DMS53 treated with DMSO at 0.1 percent for 48 hours (cell line): ENCODE results near the gene SCAMP5.

ENCODE experiments used
- DNase-seq: peaks from one replicate; lab custom pipeline; 2025; ENCODE audit not compliant: unreplicated experiment; lab: John Stamatoyannopoulos, UW

Gene SCAMP5

DNA sequence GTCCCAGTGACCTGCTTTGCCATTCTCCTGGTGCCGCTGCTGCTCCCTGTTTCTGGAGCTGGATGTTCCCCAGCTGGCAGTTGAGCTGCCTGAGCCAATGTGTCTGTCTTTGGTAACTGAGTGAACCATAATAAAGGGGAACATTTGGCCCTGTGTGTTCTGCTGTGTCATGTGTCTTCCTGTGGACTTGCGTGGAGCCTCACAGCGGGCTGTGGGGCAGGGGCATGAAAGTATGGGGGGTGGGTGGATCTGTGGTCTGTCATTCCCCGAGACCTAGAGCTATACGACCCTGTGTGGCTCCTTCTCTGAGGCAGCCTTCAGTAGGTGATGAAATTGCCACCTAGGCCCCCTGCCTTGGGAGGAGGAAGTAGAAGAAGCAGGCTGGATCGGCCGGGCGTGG lies 26.0 kb downstream of the SCAMP5 start:
- DNase-seq: no peak

DNA sequence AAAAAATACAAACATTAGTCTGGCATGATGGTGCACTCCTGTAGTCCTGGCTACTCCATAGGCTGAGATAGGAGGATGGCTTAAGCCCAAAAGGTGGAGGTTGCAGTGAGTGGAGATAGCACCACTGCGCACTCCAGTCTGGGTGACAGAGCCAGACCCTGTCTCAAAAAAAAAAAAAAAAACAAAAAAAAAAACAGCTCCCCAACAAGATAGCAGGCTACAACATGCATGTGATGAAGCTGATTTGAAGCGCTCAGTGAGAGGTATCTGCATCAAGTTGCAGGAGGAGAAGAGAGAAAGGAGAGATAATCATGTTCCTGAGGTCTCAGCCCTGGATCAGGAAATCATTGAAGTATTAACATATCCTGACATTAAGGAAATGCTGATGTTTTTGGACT lies 27.4 kb downstream of the SCAMP5 start:
- no peak for DNase-seq

DNA sequence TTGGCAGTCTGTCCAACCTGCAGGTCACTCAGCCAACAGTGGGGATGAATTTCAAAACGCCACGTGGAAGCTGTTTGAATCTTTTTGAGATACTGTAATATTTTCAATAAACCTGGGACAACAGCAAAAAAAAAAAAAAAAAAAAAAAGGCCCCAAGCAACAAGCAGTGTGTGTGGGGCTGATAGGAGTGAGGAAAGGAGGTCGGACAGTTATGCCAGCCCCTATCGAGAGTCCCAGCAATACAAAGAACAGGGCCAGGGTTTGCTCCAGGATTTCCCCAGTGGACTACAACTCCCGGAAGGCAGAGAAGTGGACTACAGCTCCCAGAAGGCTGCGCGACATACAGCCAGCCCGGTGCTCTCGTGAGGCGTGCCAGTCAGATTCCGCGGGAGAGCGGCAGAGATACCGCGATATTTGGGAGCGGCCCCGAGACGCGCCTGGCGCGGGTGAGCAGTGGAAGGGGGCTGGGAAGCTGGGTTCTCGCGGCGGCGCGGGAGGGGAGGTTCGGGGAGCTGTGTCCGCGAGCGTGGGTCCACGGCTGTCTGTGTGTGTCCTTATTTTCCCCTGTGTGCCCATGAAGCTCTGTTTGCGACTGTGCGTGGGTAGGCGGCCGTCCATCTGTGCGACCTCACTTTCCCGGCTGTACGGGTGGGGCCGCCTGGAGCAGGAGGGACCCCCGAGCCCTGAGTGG lies 28.0 kb downstream of the SCAMP5 start, which contains the start of gene PPCDC:
PPCDC (plus strand) TSS at position 410 of the 691 bp plus-strand sequence. CDS start 4,729 bp downstream, outside the sequence.
- peak; percentile 81 for DNase-seq

DNA sequence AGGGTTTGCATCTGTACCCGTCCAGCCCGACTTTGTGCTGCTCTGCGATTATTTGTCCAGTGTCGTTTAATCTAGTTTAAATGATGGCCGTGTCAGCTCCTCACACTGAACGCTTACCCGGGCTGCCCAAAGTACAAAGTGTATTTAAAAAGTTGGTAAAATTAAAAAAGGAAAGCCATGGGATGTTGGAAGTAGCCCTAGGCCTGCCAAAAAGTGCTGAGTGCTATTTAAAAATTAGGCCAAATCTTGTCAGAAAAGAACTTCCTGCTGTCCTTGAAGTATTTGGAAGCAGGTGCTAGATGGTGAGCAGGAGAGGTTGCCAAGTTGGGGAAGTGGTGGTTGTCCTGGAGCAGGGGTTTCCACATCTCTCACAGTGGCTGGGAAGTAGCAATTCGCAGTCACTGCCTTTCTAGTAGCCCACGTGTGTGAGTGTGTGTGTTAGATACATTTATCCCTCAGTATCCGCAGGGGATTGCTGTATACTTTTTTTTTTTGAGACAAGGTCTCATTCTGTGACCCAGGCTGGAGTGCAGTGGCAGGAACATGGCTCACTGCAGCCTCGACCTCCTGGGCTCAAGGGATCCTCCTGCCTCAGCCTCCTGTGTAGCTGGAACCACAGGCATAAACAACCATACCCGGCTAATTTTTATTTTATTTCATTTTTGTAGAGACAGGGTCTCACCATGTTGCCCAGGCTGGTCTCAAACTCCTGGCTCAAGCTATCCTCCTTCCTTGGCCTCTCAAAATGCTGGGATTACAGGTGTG lies 28.7 kb downstream of the SCAMP5 start:
- DNase-seq: no peak

DNA sequence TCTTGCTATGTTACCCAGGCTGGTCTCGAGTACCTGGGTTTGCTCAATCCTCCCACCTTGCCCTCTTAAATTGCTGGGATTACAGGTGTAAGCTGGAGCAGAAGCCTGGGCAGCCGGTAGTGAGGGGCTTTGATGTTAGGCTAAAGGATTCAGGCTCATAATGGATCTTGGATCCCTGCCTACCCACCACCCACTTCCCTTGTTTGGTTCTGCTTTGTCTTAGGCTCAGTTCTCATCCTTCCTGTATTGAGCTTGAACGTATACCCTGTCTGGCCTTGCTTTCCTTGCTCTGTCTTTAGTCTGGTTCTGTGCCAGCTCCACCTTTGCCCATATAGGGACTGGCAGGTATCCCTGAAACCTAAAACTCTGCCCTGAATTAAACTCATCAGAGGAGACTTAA lies 29.7 kb downstream of the SCAMP5 start:
- no peak for DNase-seq

DNA sequence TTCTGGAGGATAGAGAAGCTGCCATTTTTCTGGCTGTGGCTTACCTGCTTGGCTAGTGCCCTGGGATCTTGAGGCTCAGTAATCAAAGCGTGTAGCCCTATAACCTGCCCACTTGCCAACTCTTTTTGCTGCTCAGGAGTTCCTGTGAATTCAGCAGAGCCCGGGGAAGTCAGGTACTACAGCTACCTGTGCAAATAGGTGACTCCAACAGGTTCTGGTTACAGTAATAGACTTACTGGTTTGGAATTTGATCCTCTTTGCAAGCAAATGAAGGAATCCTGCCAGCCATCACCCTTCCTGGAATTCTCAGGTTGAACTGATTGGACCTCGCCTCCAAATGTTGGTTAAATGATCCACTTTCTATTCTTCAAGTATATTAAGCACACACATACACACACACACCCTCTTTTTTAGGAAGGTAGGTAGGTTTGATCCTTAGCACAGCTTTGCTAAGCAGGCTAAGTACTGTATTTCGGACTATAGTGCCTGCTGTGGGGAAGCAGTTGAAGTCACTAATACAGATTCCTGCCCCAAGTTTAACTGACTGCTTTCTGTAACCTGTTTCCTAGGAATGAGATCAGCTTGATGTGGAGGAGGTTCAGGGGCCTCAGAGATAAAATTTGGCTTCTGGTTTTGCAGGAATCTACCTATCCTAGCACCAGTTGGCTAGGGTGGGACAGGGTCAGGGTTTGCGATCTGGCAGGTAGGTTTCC lies 30.3 kb downstream of the SCAMP5 start:
- DNase-seq: no peak

DNA sequence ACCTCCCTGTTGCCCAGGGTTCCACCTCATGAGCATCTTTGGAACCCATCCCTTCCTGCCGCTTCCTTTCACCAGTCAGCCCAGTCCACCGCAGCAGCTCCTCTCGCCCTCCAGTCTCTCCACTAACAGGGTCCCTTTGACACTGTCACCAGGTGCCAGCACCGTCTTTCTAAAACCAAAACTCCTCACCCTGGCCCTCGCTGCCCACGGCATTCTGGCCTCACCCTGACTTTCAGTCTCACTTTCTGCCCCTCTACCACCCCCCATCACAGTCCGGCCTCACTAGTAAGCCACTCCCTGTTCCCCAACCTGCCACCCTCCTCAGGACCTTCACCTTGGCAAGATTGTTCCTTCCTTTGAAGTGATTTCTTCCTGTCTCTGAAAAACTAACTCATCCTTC lies 32.2 kb downstream of the SCAMP5 start:
- no peak for DNase-seq

DNA sequence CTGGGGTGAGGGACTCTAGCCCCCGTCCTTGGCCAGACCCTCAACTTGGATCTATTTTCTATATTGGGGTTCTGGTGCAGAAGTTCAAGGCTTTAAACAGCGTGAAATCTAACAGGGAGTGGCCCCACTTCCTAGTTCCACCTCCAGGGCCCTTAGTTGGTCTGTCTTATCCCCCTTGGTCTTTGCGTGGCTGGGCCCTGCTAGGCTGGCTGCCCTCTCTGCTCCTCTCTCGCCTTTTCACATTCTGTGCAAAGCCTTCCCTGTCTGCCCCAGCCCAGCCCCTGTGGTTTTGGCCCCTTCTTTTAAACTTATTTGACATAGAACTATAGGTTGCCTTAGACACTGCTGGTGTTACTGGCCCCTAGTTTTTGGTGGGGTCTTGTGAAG lies 33.6 kb downstream of the SCAMP5 start:
- no peak for DNase-seq

DNA sequence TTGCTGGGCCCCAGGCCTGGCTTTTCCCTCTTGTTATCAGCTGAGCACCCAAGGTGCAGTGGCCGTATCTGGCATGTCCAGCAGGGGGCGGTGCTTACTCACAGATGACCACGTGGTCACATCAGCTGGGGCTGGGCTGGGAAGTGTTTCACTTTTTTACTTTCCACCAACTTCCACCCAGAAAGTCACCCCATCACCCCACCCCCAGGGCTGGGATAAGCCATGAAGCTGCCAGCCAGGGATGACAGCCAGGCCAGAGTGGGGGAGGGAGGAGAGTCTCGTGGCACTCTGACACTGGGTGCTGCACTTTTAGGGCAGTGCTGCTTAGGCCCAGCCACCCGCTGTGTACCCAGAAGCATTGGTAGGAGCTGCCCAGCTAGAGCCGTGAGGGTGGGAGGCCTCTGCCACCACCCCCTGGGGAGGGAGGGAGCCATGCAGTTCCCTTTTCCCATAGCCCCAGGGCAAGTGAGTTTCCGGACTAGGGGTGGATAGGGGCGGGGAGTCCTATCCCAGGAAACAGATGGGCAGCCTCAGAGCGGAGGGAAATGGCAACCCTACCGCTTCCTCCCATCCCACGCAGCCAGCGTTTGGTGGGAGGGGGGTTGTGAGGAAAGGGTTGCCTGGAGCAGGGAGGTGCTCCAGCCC lies 34.1 kb downstream of the SCAMP5 start:
- DNase-seq: peak; percentile 19

DNA sequence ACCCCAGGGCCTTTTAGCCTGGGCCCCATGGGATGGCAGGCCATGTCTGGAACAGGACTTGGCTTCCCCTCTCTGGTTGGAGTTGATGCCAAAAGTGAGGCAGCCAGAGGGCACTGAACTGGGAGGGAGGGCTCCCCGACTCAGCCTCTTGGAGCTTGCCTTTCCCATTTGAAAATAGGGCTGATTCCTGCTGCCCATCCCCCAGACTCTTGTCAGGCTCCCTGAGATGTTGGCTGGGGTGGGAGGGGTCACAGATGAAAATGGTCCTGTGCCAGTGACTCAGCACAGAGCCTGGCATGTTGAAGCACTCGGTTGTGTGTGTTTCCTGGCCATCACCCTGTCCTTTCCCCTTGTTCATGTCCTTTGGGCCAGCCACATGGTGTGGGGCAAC lies 34.7 kb downstream of the SCAMP5 start:
- no peak for DNase-seq

DNA sequence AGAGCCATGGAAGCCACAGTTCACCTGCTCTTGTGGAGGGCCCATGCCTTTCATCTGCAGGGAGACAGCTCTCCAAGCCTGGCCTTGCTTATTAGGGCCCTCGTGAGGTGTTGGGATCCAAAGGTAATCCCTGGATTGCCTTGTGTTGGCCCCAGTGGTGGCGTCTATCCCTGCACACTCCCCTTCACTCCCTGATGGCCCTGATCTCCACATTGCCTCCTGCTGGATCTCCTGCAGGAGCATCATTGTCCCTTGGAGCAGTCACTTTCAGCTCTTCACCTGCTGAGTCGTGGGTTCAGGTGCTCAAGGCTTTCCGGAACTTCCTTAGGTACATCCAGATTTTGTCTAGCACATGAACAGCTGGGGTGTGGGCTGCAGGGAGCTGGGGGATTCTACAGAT lies 35.1 kb downstream of the SCAMP5 start:
- DNase-seq: no peak

DNA sequence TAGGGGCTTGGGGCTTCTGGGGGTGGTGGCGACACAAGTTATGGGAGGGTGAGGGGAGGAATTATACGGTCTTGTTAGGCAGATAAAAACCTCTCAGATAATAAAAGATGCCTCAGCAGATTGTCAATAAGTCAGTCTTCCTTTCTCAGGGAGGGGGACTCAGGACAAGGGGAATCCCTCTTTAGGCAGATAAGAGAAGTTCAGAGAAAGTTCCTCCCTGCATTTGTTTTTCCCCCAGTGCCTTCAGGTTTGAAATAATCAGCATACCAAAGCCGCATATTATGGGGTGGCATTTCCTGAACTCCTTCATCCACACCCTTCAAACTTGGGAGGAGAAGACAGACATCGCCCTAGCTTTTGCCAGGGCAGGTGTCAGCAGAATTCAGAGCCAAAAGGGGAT lies 36.5 kb downstream of the SCAMP5 start:
- DNase-seq: no peak

DNA sequence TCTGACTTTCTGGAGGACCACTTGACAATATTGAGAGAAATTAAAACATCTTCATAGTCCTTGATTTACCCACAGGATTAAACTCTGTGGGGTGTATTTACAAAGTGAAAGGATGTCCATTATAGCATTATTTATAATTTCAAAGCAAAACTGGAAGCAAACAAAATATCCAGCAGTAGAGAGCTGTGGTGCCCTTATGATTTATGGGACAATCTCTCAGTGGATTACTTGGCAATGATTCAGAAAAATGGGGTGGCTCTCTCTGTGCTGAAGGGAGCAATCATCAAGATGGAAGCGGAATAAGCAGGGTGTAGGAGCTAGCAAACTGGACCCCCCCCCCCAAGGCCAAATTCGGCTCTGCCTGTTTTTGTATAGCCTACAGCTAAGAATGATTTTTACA lies 37.0 kb downstream of the SCAMP5 start:
- no peak for DNase-seq

DNA sequence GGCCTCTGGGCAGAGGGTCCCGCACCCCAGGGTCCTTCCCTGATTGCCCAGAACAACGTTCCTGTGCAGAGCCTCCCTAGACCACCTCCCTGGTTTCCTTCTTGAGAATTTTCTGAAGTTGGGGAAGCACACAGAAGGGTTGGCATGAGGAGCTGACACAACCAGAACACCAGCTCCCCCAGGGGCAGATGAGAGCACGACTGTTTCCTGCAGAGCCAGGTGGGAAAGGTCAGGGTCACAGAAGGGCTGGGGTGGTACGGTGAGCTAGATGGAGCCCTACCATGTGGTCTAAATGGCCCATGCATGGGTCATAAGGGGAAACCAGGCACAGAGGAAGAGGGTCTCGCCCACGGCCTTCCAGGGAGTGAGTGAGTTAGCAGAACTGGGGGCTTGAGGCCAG lies 38.4 kb downstream of the SCAMP5 start:
- no peak for DNase-seq

DNA sequence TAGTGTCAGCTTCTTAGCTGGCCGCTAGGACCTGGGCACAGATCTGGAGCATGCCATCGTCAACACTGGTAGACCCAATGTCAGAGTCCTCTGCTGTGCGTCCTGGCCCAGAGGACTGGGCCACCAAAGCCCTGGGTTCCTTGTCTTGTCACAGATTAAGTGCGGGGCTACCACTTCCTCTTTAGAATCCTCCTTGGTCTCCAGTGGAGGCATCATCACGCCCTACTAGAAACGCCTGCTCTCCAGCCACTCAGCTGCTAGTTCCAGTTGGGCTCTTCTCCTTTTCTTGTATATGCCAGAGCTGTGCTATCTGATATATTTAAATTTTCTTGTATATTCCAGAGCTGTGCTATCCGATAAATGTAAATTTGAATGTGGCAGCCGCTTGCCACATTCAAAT lies 39.3 kb downstream of the SCAMP5 start:
- DNase-seq: no peak

DNA sequence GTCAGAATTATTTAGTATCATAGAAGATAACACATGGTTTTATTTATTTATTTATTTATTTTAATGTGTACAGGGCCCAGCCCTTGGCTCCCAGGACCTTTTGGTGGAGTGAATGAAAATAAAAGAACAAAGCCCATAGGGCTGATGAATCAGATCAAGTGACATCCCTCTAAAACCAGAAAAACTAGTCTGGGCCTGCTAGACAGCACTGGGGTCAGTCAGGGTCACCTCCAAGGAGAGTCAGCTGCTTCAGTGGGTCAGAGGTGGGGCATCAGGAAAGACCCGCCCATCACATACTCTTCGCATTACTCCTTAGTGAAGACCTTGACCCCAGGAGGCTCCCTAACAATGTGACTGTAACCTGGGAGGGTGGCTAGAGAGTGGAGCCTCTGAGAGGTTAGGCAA lies 40.9 kb downstream of the SCAMP5 start:
- peak; percentile 46 for DNase-seq

DNA sequence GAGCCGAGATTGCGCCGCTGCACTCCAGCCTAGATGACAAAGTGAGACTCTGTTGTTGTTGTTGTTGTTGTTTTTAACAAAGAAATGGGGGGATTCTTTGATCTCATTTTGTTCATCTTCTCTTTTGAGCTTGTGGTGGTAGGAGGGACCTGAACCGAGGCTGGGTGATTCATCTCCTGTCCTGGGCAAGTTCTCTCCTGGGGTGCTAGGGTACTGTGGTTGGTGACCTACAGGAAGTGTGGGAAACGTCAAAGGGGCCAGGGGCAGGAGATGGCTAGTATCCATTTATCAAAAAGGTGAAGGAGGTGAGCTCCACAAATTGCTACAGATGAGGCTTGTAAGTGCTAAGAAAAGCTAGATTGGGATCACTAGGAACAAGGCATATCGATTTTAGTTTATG lies 42.3 kb downstream of the SCAMP5 start:
- DNase-seq: no peak

DNA sequence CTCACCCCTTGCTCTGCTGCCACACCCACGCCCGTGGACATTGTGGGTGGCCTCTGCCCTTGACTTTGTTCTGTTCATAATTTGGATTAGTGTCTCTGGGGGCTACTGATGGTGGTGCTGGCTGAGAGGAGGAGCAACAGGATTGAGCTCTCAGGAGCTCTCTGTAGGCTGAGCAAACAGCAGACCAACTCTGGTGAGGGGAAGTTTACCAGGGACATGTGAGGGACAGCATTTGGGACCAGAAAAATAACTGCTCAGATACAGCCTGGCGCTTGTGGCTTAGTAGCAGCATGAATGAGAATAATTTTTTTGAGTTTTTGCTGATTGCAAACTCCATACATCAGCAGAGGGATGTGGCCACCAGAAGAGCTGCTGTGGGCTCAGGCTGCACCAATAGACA lies 42.9 kb downstream of the SCAMP5 start:
- no peak for DNase-seq

DNA sequence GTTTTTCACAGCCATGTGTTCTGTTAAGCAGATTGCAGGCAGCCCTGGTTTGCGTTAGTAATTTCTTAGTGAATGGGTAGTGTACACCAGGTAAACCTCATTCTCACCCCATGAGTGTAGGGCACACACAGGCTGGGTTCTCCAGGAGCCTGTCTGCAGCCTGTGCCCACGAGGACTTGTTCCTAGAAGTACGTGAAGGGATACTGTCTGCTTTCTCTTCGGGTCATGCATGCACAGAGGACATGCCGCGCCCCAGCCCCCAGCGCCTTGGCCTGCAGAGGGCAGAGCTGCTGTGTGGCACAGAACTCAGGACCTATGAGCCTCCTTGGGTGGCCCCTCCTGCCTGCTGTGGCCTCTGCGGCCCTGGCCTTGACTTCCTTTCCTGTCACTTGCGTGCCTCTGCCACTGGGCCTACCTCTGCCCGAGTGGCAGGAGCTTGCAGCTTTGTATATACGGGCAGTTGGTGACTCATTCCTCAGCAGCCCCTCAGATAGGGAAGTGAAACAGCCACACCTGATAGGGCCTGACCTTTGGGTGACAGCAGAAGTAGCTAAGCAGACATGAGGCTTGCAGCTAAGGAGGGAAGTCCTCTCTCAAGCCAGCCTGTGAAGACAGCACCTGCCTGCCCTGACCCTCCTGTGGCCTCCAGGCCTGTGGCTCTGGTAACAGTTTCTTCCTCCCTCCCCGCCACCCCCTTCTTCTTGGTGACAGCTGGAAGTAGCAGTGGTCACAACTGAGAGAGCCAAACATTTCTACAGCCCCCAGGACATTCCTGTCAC lies 47.6 kb downstream of the SCAMP5 start:
- peak; percentile 29 for DNase-seq

DNA sequence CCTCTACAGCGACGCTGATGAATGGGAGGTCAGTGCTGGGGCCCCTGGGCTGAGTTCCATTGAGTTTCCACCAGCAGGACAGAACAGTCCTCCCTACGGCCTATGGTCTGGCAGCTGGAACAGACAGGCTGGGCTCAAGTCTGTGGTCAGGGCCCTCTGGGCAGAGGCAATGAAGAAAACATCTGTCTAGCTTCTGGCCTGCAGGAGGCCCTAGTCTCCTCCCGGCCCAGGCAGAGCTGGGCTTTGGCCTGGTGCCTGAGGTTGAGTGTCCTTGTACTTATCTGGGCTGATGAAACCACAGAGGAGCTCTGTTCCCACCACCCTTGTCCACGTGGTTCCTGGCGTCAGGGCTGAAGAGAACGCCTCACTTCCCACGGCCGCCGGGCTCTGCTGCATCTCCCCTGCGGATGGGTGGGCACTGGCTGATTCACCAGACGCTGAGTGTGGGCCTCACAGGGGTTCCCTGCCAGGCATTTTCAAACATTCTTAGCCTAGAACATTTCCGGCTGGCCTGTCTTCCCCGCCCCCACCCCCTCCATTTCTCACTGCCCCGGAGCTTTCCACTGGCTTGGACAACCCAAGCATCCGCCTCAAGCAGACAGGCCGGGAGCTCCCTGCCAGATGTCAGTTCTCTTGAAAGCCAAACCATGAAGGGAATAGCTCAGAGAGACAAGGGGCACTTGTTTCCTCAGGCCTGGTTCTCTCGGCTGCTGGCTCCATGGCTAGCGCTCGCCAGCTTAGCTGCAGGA lies 48.3 kb downstream of the SCAMP5 start:
- no peak for DNase-seq
